ENCODE results near the gene IQSEC3.

Gene IQSEC3

DNA sequence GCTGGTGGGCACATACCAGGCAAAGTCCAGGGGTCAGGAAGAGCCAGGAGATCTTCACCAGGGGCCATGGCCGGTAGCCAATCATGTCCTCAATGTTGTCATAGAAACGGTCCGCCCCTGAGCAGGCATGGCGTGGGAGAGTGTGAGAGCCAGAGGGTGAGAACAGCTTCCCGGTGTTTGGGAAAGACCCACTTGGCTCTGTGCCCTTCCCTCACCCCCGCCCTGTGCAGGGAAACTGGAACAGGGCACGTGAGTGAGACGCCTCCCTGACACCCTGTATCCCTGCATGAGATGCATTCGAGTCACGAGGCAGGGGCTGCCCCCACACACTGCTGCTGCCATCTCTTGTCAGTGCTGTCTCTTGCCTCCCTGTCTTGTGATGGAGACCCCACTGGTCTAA is 126.7 kb downstream of the IQSEC3 start:
- TF ChIP-seq EZH2 (optimal IDR thresholded peaks at IDR 0.05; ENCODE audit: low read depth, low read length) = no peak
- TF ChIP-seq, protein P1, sequence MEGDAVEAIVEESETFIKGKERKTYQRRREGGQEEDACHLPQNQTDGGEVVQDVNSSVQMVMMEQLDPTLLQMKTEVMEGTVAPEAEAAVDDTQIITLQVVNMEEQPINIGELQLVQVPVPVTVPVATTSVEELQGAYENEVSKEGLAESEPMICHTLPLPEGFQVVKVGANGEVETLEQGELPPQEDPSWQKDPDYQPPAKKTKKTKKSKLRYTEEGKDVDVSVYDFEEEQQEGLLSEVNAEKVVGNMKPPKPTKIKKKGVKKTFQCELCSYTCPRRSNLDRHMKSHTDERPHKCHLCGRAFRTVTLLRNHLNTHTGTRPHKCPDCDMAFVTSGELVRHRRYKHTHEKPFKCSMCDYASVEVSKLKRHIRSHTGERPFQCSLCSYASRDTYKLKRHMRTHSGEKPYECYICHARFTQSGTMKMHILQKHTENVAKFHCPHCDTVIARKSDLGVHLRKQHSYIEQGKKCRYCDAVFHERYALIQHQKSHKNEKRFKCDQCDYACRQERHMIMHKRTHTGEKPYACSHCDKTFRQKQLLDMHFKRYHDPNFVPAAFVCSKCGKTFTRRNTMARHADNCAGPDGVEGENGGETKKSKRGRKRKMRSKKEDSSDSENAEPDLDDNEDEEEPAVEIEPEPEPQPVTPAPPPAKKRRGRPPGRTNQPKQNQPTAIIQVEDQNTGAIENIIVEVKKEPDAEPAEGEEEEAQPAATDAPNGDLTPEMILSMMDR (IDR thresholded peaks at IDR 0.05; ENCODE audit: low read length) = no peak
- no peak for TF ChIP-seq EZH2phosphoT487 (IDR thresholded peaks at IDR 0.05; ENCODE audit: low read length)

DNA sequence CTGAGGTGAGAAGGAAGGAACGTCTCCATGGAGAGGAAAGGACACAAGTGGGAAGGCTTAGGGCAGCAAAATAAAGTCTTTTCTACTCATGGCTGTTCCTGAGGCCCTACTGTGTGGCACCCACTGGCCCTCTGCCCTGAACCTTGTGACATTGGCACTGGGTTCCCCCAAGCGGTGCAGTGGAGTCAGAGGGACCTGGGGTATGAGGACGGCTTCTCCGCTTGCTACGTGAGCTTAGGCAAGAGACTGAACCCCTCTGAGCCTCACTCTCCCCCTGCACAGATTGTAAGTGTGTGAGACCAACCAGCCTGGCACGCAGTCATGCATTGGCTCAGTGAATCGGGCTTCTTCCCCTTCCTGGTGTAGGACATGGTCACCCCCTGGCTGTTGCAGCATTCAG is 127.7 kb downstream of the IQSEC3 start:
- no peak overlapping the region for H3K27ac ChIP-seq (ENCODE audit: low read length)
- no peak for DNase-seq
- H3K36me3 ChIP-seq (replicated peaks; ENCODE audit: insufficient read depth, low read length) = no peaks in the 10 kb centered on the region
- H3K27me3 ChIP-seq (replicated peaks; ENCODE audit: insufficient read depth, low read length) = peaks cover 79% of the 10 kb centered on the region
- no peaks in the 10 kb centered on the region for H3K9me2 ChIP-seq (replicated peaks; ENCODE audit: insufficient read depth, low read length)
- H3K4me2 ChIP-seq (ENCODE audit: low read depth, low read length) = no peak overlapping the region
- H2AFZ ChIP-seq (ENCODE audit: low read length) = no peak overlapping the region
- no peaks in the 10 kb centered on the region for H3K79me2 ChIP-seq (ENCODE audit: low read length)
- no peak overlapping the region for H3K9ac ChIP-seq (ENCODE audit: low read length)
- H4K20me1 ChIP-seq (ENCODE audit: insufficient read depth, low read length) = no peaks in the 10 kb centered on the region
- no peaks in the 10 kb centered on the region for H3F3A ChIP-seq (ENCODE audit: insufficient read depth, low read length)
- no peak overlapping the region for H3K4me3 ChIP-seq (ENCODE audit: low read length)
- no peak for TF ChIP-seq EZH2phosphoT487 (IDR thresholded peaks at IDR 0.05; ENCODE audit: low read length)
- TF ChIP-seq, protein P1 (IDR thresholded peaks at IDR 0.05; ENCODE audit: low read length) = no peak
- no peak for TF ChIP-seq EZH2 (optimal IDR thresholded peaks at IDR 0.05; ENCODE audit: low read depth, low read length)
- H3K4me1 ChIP-seq (ENCODE audit: low read length) = no peaks in the 10 kb centered on the region
- H3K9me3 ChIP-seq (replicated peaks; ENCODE audit: insufficient read depth, low read length) = no peaks in the 10 kb centered on the region

More for the DNA sequence above, 126.7 kb downstream of the IQSEC3 start:
- no peak overlapping the region for H3K4me3 ChIP-seq (ENCODE audit: low read length)
- H3K79me2 ChIP-seq (ENCODE audit: low read length) = no peaks in the 10 kb centered on the region
- peaks cover 70% of the 10 kb centered on the region for H3K27me3 ChIP-seq (replicated peaks; ENCODE audit: insufficient read depth, low read length)
- H3K4me1 ChIP-seq (ENCODE audit: low read length) = no peaks in the 10 kb centered on the region
- H3K36me3 ChIP-seq (replicated peaks; ENCODE audit: insufficient read depth, low read length) = no peaks in the 10 kb centered on the region
- H3K4me2 ChIP-seq (ENCODE audit: low read depth, low read length) = no peak overlapping the region
- H3K9ac ChIP-seq (ENCODE audit: low read length) = no peak overlapping the region
- H3K27ac ChIP-seq (ENCODE audit: low read length) = no peak overlapping the region
- no peaks in the 10 kb centered on the region for H3F3A ChIP-seq (ENCODE audit: insufficient read depth, low read length)
- no peak overlapping the region for H2AFZ ChIP-seq (ENCODE audit: low read length)
- H3K9me3 ChIP-seq (replicated peaks; ENCODE audit: insufficient read depth, low read length) = no peaks in the 10 kb centered on the region
- no peaks in the 10 kb centered on the region for H3K9me2 ChIP-seq (replicated peaks; ENCODE audit: insufficient read depth, low read length)
- no peaks in the 10 kb centered on the region for H4K20me1 ChIP-seq (ENCODE audit: insufficient read depth, low read length)
- DNase-seq = no peak

DNA sequence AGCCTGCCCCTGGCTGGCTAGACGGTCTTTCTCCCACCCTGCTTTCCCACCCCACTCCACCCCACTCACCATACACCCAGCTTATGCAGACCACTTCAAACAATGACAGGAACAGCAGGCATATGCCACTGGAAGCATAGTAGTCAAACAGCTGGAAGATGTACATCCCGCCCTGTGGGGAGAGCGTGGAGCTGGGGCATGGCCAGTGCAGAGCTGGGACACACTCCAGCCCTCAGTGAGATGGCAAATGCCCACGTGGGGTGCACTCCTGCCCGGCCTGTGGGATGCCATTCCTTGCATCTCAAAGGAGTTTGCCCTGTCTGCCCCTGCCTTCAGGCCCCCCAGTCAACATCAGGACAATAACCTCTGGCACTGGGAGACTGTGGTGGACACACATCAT is 128.6 kb downstream of the IQSEC3 start:
- no peaks in the 10 kb centered on the region for H3K4me1 ChIP-seq (ENCODE audit: low read length)
- H3K27ac ChIP-seq (ENCODE audit: low read length) = no peak overlapping the region
- H3K79me2 ChIP-seq (ENCODE audit: low read length) = no peaks in the 10 kb centered on the region
- no peak overlapping the region for H3K4me3 ChIP-seq (ENCODE audit: low read length)
- H3K9me2 ChIP-seq (replicated peaks; ENCODE audit: insufficient read depth, low read length) = no peaks in the 10 kb centered on the region
- no peak overlapping the region for H3K9ac ChIP-seq (ENCODE audit: low read length)
- no peaks in the 10 kb centered on the region for H3F3A ChIP-seq (ENCODE audit: insufficient read depth, low read length)
- TF ChIP-seq EZH2phosphoT487 (IDR thresholded peaks at IDR 0.05; ENCODE audit: low read length) = no peak
- TF ChIP-seq, protein P1 (IDR thresholded peaks at IDR 0.05; ENCODE audit: low read length) = no peak
- TF ChIP-seq EZH2 (optimal IDR thresholded peaks at IDR 0.05; ENCODE audit: low read depth, low read length) = no peak
- H4K20me1 ChIP-seq (ENCODE audit: insufficient read depth, low read length) = no peaks in the 10 kb centered on the region
- no peak overlapping the region for H3K4me2 ChIP-seq (ENCODE audit: low read depth, low read length)
- H3K9me3 ChIP-seq (replicated peaks; ENCODE audit: insufficient read depth, low read length) = no peaks in the 10 kb centered on the region
- H3K36me3 ChIP-seq (replicated peaks; ENCODE audit: insufficient read depth, low read length) = no peaks in the 10 kb centered on the region
- no peak overlapping the region for H2AFZ ChIP-seq (ENCODE audit: low read length)
- H3K27me3 ChIP-seq (replicated peaks; ENCODE audit: insufficient read depth, low read length) = peaks cover 81% of the 10 kb centered on the region
- DNase-seq = no peak
